DOHH2 (cell line): ENCODE results near the gene UBE2S.

Source experiments
- CTCF ChIP-seq: fragments of 200-600 bp; sonication (generic); IDR thresholded peaks from one replicate; pipeline ENCODE4 v1.5.1; 2014; ENCODE audit warnings: antibody characterized with exemption, mild to moderate bottlenecking, low read depth, low read length; ENCODE audit not compliant: poor library complexity, severe bottlenecking
- EZH2phosphoT487 ChIP-seq: fragments of 200-600 bp; sonication (generic); IDR thresholded peaks from 2 replicates; pipeline ENCODE4 v1.6.1; 2017; ENCODE audit warnings: borderline replicate concordance, mild to moderate bottlenecking, antibody characterized with exemption, low read length, moderate library complexity, mixed read lengths

GRCh38 chr19:55373993-55374757 lies 33.4 kb downstream of the UBE2S start:
- no peak for TF ChIP-seq CTCF
- no peak for TF ChIP-seq EZH2phosphoT487
